ENCODE results near the gene ANKMY1. TPM values are rescaled to one million over a fixed set of nuclear protein-coding genes. Genes with fewer than 3 reads are reported as not detected.
"Not testable (repeated sequence)": the region's sequence is repeated elsewhere in the genome, so short reads cannot be mapped to it uniquely, and the experiment has no call there.

The ANKMY1 gene
- total and polyA plus RNA-seq, 8 donors: 3.1 to 79.4 (median 9.7) TPM

- Histone ChIP-seq H3K27me3 (peaks cover 0 to 16% (median 0%) of the 10 kb centered on the region in 3 donors), H3K4me3 (no peak overlapping the region), H3K36me3 (peaks cover 5 to 56% (median 50%) of the 10 kb centered on the region in 4 donors), H3K27ac (no peak overlapping the region), H3K4me1 (peaks cover 5 to 16% (median 12%) of the 10 kb centered on the region in 4 donors), H3K9me3 (peaks cover 0 to 23% (median 6%) of the 10 kb centered on the region in 4 donors)
- TF ChIP-seq POLR2AphosphoS5 (IDR thresholded peaks at IDR 0.05) (no peak), POLR2A (IDR thresholded peaks at IDR 0.05) (no peak), CTCF (IDR thresholded peaks at IDR 0.05) (no peak), EP300 (IDR thresholded peaks at IDR 0.05) (no peak)
- 95 to 98% (median 97%) methylated on average over 31 to 32 of the region's 32 CpGs for WGBS, 5 donors
- intact Hi-C loops (cut with DNase I; ENCODE audit: low total_unique reads): no loop called here
- no peak for DNase-seq
Observed at GRCh38 chr2:240523451-240524281, 34.1 kb downstream of the ANKMY1 start.

- H3K4me1 ChIP-seq: peaks cover 5 to 16% (median 12%) of the 10 kb centered on the region in 4 donors
- H3K9me3 ChIP-seq: peaks cover 0 to 20% (median 6%) of the 10 kb centered on the region in 4 donors
- H3K27me3 ChIP-seq: peaks cover 0 to 16% (median 0%) of the 10 kb centered on the region in 3 donors
- TF ChIP-seq EP300 (IDR thresholded peaks at IDR 0.05) (no peak), POLR2AphosphoS5 (IDR thresholded peaks at IDR 0.05) (no peak), POLR2A (IDR thresholded peaks at IDR 0.05) (no peak), CTCF (IDR thresholded peaks at IDR 0.05) (no peak)
- H3K27ac ChIP-seq: no peak overlapping the region
- 93 to 97% (median 97%) methylated on average over 12 of the region's 12 CpGs for WGBS, 5 donors
- peaks cover 3 to 51% (median 45%) of the 10 kb centered on the region in 4 donors for H3K36me3 ChIP-seq
- no peak for DNase-seq
- intact Hi-C loops (cut with DNase I; ENCODE audit: low total_unique reads): no loop called here
- H3K4me3 ChIP-seq: no peak overlapping the region
Observed at GRCh38 chr2:240522406-240522805, 35.4 kb downstream of the ANKMY1 start.

GRCh38 chr2:240521885-240522284 is 35.9 kb downstream of the ANKMY1 start:
- Histone ChIP-seq H3K4me1 (peaks cover 5 to 16% (median 12%) of the 10 kb centered on the region in 4 donors), H3K27me3 (peaks cover 0 to 16% (median 0%) of the 10 kb centered on the region in 3 donors), H3K9me3 (peaks cover 0 to 20% (median 6%) of the 10 kb centered on the region in 4 donors), H3K36me3 (peaks cover 3 to 51% (median 45%) of the 10 kb centered on the region in 4 donors)
- WGBS, 5 donors: 94 to 97% (median 94%) methylated on average over 5 of the region's 5 CpGs
- DNase-seq; H3K4me3 ChIP-seq; intact Hi-C loops (cut with DNase I; ENCODE audit: low total_unique reads); H3K27ac ChIP-seq: not testable (repeated sequence)

GRCh38 chr2:240520974-240521350 is 36.8 kb downstream of the ANKMY1 start:
- Histone ChIP-seq H3K4me3 (no peak overlapping the region), H3K27ac (no peak overlapping the region), H3K9me3 (peaks cover 0 to 20% (median 6%) of the 10 kb centered on the region in 4 donors), H3K4me1 (peaks cover 5 to 16% (median 12%) of the 10 kb centered on the region in 4 donors), H3K36me3 (peaks cover 3 to 43% (median 39%) of the 10 kb centered on the region in 4 donors), H3K27me3 (peaks cover 0 to 16% (median 0%) of the 10 kb centered on the region in 3 donors)
- TF ChIP-seq EP300 (IDR thresholded peaks at IDR 0.05) (no peak), CTCF (IDR thresholded peaks at IDR 0.05) (no peak), POLR2AphosphoS5 (IDR thresholded peaks at IDR 0.05) (no peak), POLR2A (IDR thresholded peaks at IDR 0.05) (no peak)
- 87 to 95% (median 93%) methylated on average over 12 of the region's 12 CpGs for WGBS, 5 donors
- intact Hi-C loops (cut with DNase I; ENCODE audit: low total_unique reads): no loop called here
- no peak for DNase-seq

All from stomach (tissue), 9 donors.